Measurements from ENCODE around the gene SSBP4. TPM values are rescaled to one million over a fixed set of nuclear protein-coding genes. Genes with fewer than 3 reads are reported as not detected.

The SSBP4 gene
- total RNA-seq, 1 experiment from 2014 or later: 97.5 TPM

GRCh38 chr19:18390065-18390907, 28.9 kb upstream of the SSBP4 start:
- no peaks in the 10 kb centered on the region; the same call in 1 of the 2 replicates for H3K79me2 ChIP-seq (ENCODE audit: low read length)
- no peaks in the 10 kb centered on the region for H4K20me1 ChIP-seq (ENCODE audit: low read length)
- intact Hi-C loops (cut with micrococcal nuclease): loop anchor here (1.0 kb wide), 1 partner anchor 41 kb away; no protein-coding TSS in a partner anchor
- no peak overlapping the region for H3K9ac ChIP-seq (ENCODE audit: low read length)
- no peaks in the 10 kb centered on the region for H3F3A ChIP-seq (ENCODE audit: low read length, unreplicated experiment)
- no peaks in the 10 kb centered on the region for H3K9me3 ChIP-seq (ENCODE audit: low read length)
- H3K27me3 ChIP-seq (ENCODE audit: low read length): no peaks in the 10 kb centered on the region
- H3K4me1 ChIP-seq (ENCODE audit: insufficient read depth, low read length): peaks cover 6% of the 10 kb centered on the region
- no peak overlapping the region for H3K27ac ChIP-seq (ENCODE audit: low read length)
- BruUV-seq (replicated peaks): no TSS peak
- H2AFZ ChIP-seq (ENCODE audit: low read length): no peak overlapping the region
- TF ChIP-seq CTCF (conservative IDR thresholded peaks at IDR 0.05; ENCODE audit: low read depth, low read length) (no peak), EZH2 (IDR thresholded peaks at IDR 0.05; ENCODE audit: low read length, unreplicated experiment) (no peak), EZH2phosphoT487 (IDR thresholded peaks at IDR 0.05; ENCODE audit: borderline replicate concordance, low read length) (no peak)
- ChIA-PET POLR2A (ENCODE audit: unreplicated experiment) (interaction anchor here (0.7 kb wide), 1 partner anchor 10 kb away, joined by 3 read pairs; no protein-coding TSS in a partner anchor), CTCF (no interaction called here)
- peak; percentile 12; the same call in 1 of the 2 replicates for ATAC-seq
- no peaks in the 10 kb centered on the region for H3K9me2 ChIP-seq (replicated peaks; ENCODE audit: low read length)
- DNase-seq: no peak
- H3K36me3 ChIP-seq (ENCODE audit: low read depth, low read length): no peaks in the 10 kb centered on the region
- no peak overlapping the region for H3K4me3 ChIP-seq (ENCODE audit: low read length)
- no peak overlapping the region for H3K4me2 ChIP-seq (ENCODE audit: low read length)

- Histone ChIP-seq H3K36me3 (ENCODE audit: low read depth, low read length) (no peaks in the 10 kb centered on the region), H4K20me1 (ENCODE audit: low read length) (no peaks in the 10 kb centered on the region)
- no TSS peak for BruUV-seq (replicated peaks)
Measured at GRCh38 chr19:18391509-18392075, 27.6 kb upstream of the SSBP4 start.

More at GRCh38 chr19:18391509-18392075, 27.6 kb upstream of the SSBP4 start:
- intact Hi-C loops (cut with micrococcal nuclease): no loop called here
- no peaks in the 10 kb centered on the region for H3K27me3 ChIP-seq (ENCODE audit: low read length)
- no peak overlapping the region for H2AFZ ChIP-seq (ENCODE audit: low read length)
- H3K27ac ChIP-seq (ENCODE audit: low read length): no peak overlapping the region
- ATAC-seq (no peak), DNase-seq (no peak)
- no peaks in the 10 kb centered on the region for H3F3A ChIP-seq (ENCODE audit: low read length, unreplicated experiment)
- H3K9me3 ChIP-seq (ENCODE audit: low read length): no peaks in the 10 kb centered on the region
- no peak overlapping the region for H3K9ac ChIP-seq (ENCODE audit: low read length)
- ChIA-PET POLR2A (ENCODE audit: unreplicated experiment) (no interaction called here), CTCF (interaction anchor here (0.6 kb wide), 1 partner anchor 45 kb away, joined by 3 read pairs; no protein-coding TSS in a partner anchor)
- no peak overlapping the region for H3K4me2 ChIP-seq (ENCODE audit: low read length)
- no peak overlapping the region for H3K4me3 ChIP-seq (ENCODE audit: low read length)
- no peaks in the 10 kb centered on the region for H3K9me2 ChIP-seq (replicated peaks; ENCODE audit: low read length)
- no peak for TF ChIP-seq EZH2 (IDR thresholded peaks at IDR 0.05; ENCODE audit: low read length, unreplicated experiment)
- TF ChIP-seq EZH2phosphoT487 (IDR thresholded peaks at IDR 0.05; ENCODE audit: borderline replicate concordance, low read length): no peak
- no peak for TF ChIP-seq CTCF (conservative IDR thresholded peaks at IDR 0.05; ENCODE audit: low read depth, low read length)
- no peaks in the 10 kb centered on the region for H3K79me2 ChIP-seq (ENCODE audit: low read length)
- H3K4me1 ChIP-seq (ENCODE audit: insufficient read depth, low read length): no peaks in the 10 kb centered on the region

Measured in PC-3 (cell line).